C4-2B (cell line): ENCODE measurements around the gene ZACN.

Experiments
- CTCF ChIP-seq: fragments of 450-650 bp; conservative IDR thresholded peaks from 2 replicates; pipeline ENCODE4 v1.5.1; 2017; ENCODE audit warnings: mild to moderate bottlenecking
- ZFX ChIP-seq: fragments of 450-650 bp; IDR thresholded peaks from 2 replicates; pipeline ENCODE4 v1.6.1; 2017

GRCh38 chr17:76115138-76115754 lies 36.3 kb downstream of the ZACN start:
- TF ChIP-seq CTCF = no peak
- no peak for TF ChIP-seq ZFX
